Measurements from ENCODE around the gene TAF3.

DNA sequence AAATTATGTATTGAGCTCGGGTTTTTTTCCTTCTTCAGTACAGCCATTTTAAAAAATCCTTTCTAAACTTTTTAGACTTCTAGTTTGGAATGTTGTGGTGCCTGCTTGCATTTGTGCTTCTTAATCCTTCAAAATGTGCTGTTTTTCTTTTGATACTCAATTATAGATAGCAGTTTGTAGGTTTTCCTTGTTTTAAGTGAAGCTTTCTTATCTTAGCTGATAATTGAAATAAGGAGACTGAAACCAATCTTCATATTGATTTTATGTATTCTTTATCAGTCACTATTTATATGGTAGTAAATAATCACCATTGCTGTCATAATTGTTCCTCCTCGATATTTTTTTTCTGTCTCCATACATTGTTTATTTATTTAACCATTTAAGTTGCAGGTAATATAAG, 56.6 kb downstream of the TAF3 start:
- TF ChIP-seq, protein P1, sequence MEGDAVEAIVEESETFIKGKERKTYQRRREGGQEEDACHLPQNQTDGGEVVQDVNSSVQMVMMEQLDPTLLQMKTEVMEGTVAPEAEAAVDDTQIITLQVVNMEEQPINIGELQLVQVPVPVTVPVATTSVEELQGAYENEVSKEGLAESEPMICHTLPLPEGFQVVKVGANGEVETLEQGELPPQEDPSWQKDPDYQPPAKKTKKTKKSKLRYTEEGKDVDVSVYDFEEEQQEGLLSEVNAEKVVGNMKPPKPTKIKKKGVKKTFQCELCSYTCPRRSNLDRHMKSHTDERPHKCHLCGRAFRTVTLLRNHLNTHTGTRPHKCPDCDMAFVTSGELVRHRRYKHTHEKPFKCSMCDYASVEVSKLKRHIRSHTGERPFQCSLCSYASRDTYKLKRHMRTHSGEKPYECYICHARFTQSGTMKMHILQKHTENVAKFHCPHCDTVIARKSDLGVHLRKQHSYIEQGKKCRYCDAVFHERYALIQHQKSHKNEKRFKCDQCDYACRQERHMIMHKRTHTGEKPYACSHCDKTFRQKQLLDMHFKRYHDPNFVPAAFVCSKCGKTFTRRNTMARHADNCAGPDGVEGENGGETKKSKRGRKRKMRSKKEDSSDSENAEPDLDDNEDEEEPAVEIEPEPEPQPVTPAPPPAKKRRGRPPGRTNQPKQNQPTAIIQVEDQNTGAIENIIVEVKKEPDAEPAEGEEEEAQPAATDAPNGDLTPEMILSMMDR (IDR thresholded peaks at IDR 0.05): no peak
- no peak for TF ChIP-seq TCF7L2 (IDR thresholded peaks at IDR 0.05; ENCODE audit: low read depth, low read length)

Measured in Panc1 (cell line).